NB4 (cell line): ENCODE data around the gene C12orf42.

Experiments used
- POLR2A ChIP-seq: IDR thresholded peaks from 2 replicates; pipeline ENCODE4 v1.6.1; 2011; ENCODE audit warnings: mild to moderate bottlenecking; ENCODE audit not compliant: insufficient read length; ENCODE audit errors: extremely low read depth
- TF ChIP-seq, protein P1 (sequence below): IDR thresholded peaks from one replicate; pipeline ENCODE4 v1.5.1; 2012; ENCODE audit warnings: low read depth, low read length

- TF ChIP-seq, protein P1, sequence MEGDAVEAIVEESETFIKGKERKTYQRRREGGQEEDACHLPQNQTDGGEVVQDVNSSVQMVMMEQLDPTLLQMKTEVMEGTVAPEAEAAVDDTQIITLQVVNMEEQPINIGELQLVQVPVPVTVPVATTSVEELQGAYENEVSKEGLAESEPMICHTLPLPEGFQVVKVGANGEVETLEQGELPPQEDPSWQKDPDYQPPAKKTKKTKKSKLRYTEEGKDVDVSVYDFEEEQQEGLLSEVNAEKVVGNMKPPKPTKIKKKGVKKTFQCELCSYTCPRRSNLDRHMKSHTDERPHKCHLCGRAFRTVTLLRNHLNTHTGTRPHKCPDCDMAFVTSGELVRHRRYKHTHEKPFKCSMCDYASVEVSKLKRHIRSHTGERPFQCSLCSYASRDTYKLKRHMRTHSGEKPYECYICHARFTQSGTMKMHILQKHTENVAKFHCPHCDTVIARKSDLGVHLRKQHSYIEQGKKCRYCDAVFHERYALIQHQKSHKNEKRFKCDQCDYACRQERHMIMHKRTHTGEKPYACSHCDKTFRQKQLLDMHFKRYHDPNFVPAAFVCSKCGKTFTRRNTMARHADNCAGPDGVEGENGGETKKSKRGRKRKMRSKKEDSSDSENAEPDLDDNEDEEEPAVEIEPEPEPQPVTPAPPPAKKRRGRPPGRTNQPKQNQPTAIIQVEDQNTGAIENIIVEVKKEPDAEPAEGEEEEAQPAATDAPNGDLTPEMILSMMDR, result no peak
- TF ChIP-seq POLR2A, result no peak
These were observed 54.2 kb downstream of the C12orf42 start for GRCh38 chr12:103441437-103442181.
